OCI-LY1 (cell line): ENCODE data around the gene E4F1.

Source experiments
- H2AFZ ChIP-seq: fragments of 200-600 bp; sonication (generic), shearing (Covaris generic); 2 replicates; pipeline ENCODE4 v1.6.0; 2014; ENCODE audit warnings: antibody characterized with exemption, mild to moderate bottlenecking, low read length
- H3F3A ChIP-seq: fragments of 200-600 bp; sonication (generic), shearing (Covaris generic); 2 replicates; pipeline ENCODE4 v1.6.0; 2014; ENCODE audit warnings: mild to moderate bottlenecking, antibody characterized with exemption, low read length, moderate library complexity; ENCODE audit not compliant: insufficient read depth
- H3K27ac ChIP-seq: fragments of 200-600 bp; sonication (generic); 2 replicates; pipeline ENCODE4 v1.5.1; 2014; ENCODE audit warnings: low read length, mixed run types, mild to moderate bottlenecking, low read depth; ENCODE audit not compliant: poor library complexity, severe bottlenecking
- H3K27me3 ChIP-seq: fragments of 200-600 bp; sonication (generic); 2 replicates; pipeline ENCODE4 v1.6.0; 2014; ENCODE audit warnings: antibody characterized with exemption, mild to moderate bottlenecking, low read length, moderate library complexity; ENCODE audit not compliant: insufficient read depth
- H3K36me3 ChIP-seq: fragments of 200-600 bp; sonication (generic); 2 replicates; pipeline ENCODE4 v1.6.1; 2014; ENCODE audit warnings: mild to moderate bottlenecking, antibody characterized with exemption, low read length, moderate library complexity, mixed read lengths; ENCODE audit not compliant: insufficient read depth
- H3K4me1 ChIP-seq: fragments of 200-600 bp; sonication (generic); 2 replicates; pipeline ENCODE4 v1.5.1; 2014; ENCODE audit warnings: mild to moderate bottlenecking, low read length, moderate library complexity; ENCODE audit not compliant: insufficient read depth, severe bottlenecking
- H3K4me2 ChIP-seq: fragments of 200-600 bp; sonication (generic), shearing (Covaris generic); 2 replicates; pipeline ENCODE4 v1.6.1; 2014; ENCODE audit warnings: low read length
- H3K4me3 ChIP-seq: fragments of 200-600 bp; sonication (generic); 2 replicates; pipeline ENCODE4 v1.5.1; 2014; ENCODE audit warnings: low read length, low read depth, mild to moderate bottlenecking, mixed read lengths; ENCODE audit not compliant: poor library complexity, severe bottlenecking
- H3K79me2 ChIP-seq: fragments of 200-600 bp; shearing (Covaris generic); 2 replicates; pipeline ENCODE4 v1.6.1; 2016; ENCODE audit warnings: mixed run types, low read length, mixed read lengths; ENCODE audit not compliant: insufficient read depth
- H3K9ac ChIP-seq: fragments of 200-600 bp; sonication (generic), shearing (Covaris generic); 2 replicates; pipeline ENCODE4 v1.6.1; 2014; ENCODE audit warnings: mild to moderate bottlenecking, low read length, mixed read lengths
- H3K9me2 ChIP-seq: fragments of 200-600 bp; sonication (generic), shearing (Covaris generic); 2 replicates; pipeline ENCODE4 v1.6.1; 2014; ENCODE audit warnings: low read depth, mild to moderate bottlenecking, low read length, mixed read lengths
- H3K9me3 ChIP-seq: fragments of 200-600 bp; shearing (Covaris generic); 2 replicates; pipeline ENCODE4 v1.6.1; 2014; ENCODE audit warnings: low read length, mixed read lengths
- H4K20me1 ChIP-seq: fragments of 200-600 bp; sonication (generic), shearing (Covaris generic); 2 replicates; pipeline ENCODE4 v1.6.0; 2016; ENCODE audit warnings: mild to moderate bottlenecking, low read length; ENCODE audit not compliant: insufficient read depth
- EZH2 ChIP-seq: fragments of 200-600 bp; sonication (generic), shearing (Covaris generic); IDR thresholded peaks from 2 replicates; pipeline ENCODE4 v1.8.0; 2017; ENCODE audit warnings: borderline replicate concordance, mixed run types, mild to moderate bottlenecking, antibody characterized with exemption, low read length, moderate library complexity, mixed read lengths
- TF ChIP-seq, protein P1 (sequence below): fragments of 200-600 bp; sonication (generic), shearing (Covaris generic); IDR thresholded peaks from 2 replicates; pipeline ENCODE4 v1.5.1; 2017; ENCODE audit warnings: mild to moderate bottlenecking, antibody characterized with exemption, low read length, moderate library complexity, mixed read lengths

Gene E4F1

DNA sequence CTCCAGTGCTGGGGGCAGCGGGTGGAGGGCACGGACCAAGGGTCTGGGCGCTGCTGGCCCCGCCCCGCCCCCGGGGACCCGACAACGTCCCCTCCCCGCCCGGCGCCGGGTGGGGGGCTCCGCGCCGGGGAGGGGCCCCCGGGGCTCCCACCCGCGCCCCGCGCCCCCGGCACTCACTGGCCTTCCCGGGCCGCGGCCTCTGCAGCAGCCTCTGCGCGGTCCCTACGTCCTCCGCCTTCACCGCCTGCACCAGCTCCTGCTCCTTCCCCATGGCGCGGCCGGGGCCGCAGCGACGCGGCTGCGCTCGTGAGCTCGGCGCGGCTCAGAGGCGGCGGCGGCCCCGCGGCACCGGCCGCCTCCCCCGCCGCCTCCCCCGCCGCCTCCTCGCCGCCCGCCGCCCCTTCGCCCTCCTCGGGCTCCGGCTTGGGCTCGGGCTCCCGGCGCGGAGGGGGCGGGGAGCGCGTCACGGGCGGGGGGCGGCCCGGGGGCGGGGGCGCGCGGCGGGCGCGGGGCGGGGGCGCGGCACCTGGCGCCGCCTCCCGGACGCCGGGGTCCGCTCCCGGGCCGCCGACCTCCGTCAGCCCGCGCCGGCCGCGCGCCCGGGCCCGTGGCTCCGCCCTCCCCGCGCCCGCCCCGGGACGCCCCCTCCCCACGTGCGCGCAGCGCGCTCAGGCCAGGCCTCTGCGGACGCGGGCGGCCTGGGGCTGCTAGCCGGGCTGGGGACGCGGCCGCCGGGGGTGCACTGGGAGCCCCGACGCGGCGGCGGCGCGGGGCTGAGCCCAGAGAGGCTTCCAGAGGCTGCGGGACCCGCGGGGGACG lies 27.0 kb upstream of the E4F1 start, which contains the start of gene CASKIN1:
Gene CASKIN1, minus strand, starts transcription at position 444 of the 819 bp plus-strand sequence. Its CDS starts 173 bp downstream, at position 271.
- H3K27me3 ChIP-seq, result peaks cover 31% of the 10 kb centered on the region; the same call in 1 of the 2 replicates
- no peak within 1 kb of the TSS for H2AFZ ChIP-seq
- no peak within 1 kb of the TSS for H3K27ac ChIP-seq
- H3K9me3 ChIP-seq, result no peaks in the 10 kb centered on the region
- H3K4me1 ChIP-seq, result peaks cover 3% of the 10 kb centered on the region
- no peaks in the 10 kb centered on the region for H3K79me2 ChIP-seq
- no peak for TF ChIP-seq EZH2
- TF ChIP-seq, protein P1, sequence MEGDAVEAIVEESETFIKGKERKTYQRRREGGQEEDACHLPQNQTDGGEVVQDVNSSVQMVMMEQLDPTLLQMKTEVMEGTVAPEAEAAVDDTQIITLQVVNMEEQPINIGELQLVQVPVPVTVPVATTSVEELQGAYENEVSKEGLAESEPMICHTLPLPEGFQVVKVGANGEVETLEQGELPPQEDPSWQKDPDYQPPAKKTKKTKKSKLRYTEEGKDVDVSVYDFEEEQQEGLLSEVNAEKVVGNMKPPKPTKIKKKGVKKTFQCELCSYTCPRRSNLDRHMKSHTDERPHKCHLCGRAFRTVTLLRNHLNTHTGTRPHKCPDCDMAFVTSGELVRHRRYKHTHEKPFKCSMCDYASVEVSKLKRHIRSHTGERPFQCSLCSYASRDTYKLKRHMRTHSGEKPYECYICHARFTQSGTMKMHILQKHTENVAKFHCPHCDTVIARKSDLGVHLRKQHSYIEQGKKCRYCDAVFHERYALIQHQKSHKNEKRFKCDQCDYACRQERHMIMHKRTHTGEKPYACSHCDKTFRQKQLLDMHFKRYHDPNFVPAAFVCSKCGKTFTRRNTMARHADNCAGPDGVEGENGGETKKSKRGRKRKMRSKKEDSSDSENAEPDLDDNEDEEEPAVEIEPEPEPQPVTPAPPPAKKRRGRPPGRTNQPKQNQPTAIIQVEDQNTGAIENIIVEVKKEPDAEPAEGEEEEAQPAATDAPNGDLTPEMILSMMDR, result no peak
- H3K36me3 ChIP-seq, result no peaks in the 10 kb centered on the region
- no peaks in the 10 kb centered on the region for H3F3A ChIP-seq
- no peak within 1 kb of the TSS for H3K9ac ChIP-seq
- no peaks in the 10 kb centered on the region for H4K20me1 ChIP-seq
- peak within 1 kb of the TSS; percentile 41 for H3K4me2 ChIP-seq
- no peaks in the 10 kb centered on the region for H3K9me2 ChIP-seq
- peak within 1 kb of the TSS; percentile 0 for H3K4me3 ChIP-seq

DNA sequence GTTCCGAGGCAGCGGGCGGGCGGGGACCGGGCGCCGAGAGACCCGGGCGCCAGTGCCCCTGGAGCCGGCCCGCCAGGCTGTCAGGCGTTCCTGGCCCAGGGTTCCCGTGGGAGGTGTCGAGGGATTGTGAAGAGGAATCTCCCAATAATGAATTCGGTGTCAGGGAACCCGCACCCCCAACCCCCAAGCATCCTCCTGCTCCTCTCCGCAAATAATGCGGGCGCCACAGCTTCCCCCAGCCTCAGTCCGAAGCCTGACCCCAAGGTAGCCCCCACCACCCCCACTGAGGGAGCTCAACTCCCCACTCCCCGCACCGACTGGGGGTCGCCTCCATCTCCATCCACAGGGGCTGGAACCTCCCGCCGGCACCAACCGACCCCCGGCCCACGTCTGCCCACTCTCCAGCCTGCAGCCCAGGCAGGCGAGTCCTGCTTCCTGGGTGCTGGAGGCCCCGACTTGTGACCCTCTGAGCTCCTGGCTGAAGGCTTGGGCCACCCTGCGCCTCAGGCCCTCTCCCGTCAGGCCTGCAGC lies 26.3 kb upstream of the E4F1 start:
- no peak for TF ChIP-seq EZH2
- TF ChIP-seq, protein P1, result no peak
- no peaks in the 10 kb centered on the region for H3K79me2 ChIP-seq
- no peak overlapping the region for H3K4me2 ChIP-seq
- no peak overlapping the region for H3K27ac ChIP-seq
- H2AFZ ChIP-seq, result no peak overlapping the region
- H3F3A ChIP-seq, result no peaks in the 10 kb centered on the region
- H3K9me2 ChIP-seq, result no peaks in the 10 kb centered on the region
- peaks cover 31% of the 10 kb centered on the region; the same call in 1 of the 2 replicates for H3K27me3 ChIP-seq
- H3K4me3 ChIP-seq, result no peak overlapping the region
- H3K4me1 ChIP-seq, result peaks cover 3% of the 10 kb centered on the region
- no peak overlapping the region for H3K9ac ChIP-seq
- no peaks in the 10 kb centered on the region for H3K9me3 ChIP-seq
- no peaks in the 10 kb centered on the region for H3K36me3 ChIP-seq
- H4K20me1 ChIP-seq, result no peaks in the 10 kb centered on the region

DNA sequence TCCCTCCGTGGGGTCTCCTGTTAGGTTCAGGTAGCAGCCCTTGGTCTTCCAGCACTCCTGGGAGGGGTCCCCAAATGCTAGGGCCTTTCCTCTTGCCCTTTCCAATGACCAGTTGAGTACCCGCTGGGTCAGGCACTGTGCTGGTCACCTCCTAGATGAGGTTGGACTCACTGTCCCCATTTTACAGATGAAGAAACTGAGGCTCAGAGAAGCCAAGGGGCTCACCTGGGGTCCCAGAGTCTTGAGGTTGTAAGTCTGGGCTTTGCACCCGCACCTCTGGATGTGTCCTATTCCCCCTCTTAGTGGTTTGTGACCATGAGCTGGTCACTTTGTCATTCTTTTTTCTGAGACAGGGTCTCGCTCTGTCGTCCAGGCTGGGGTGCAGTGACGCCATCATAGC lies 25.6 kb upstream of the E4F1 start:
- no peaks in the 10 kb centered on the region for H3K36me3 ChIP-seq
- no peaks in the 10 kb centered on the region for H3F3A ChIP-seq
- H3K79me2 ChIP-seq, result no peaks in the 10 kb centered on the region
- TF ChIP-seq, protein P1, result no peak
- no peak for TF ChIP-seq EZH2
- H3K4me3 ChIP-seq, result no peak overlapping the region
- no peak overlapping the region for H3K27ac ChIP-seq
- H3K9ac ChIP-seq, result no peak overlapping the region
- peaks cover 3% of the 10 kb centered on the region for H3K4me1 ChIP-seq
- H2AFZ ChIP-seq, result no peak overlapping the region
- H3K4me2 ChIP-seq, result no peak overlapping the region
- no peaks in the 10 kb centered on the region for H3K9me3 ChIP-seq
- H4K20me1 ChIP-seq, result no peaks in the 10 kb centered on the region
- H3K27me3 ChIP-seq, result peaks cover 31% of the 10 kb centered on the region; the same call in 1 of the 2 replicates
- H3K9me2 ChIP-seq, result no peaks in the 10 kb centered on the region
